Ishikawa (cell line): ENCODE data around the gene TENT5C.

Source experiments
- CEBPB ChIP-seq: IDR thresholded peaks from 2 replicates; pipeline ENCODE4 v1.6.1; 2012
- CREB1 ChIP-seq: IDR thresholded peaks from 2 replicates; pipeline ENCODE4 v1.6.1; 2012; ENCODE audit warnings: low read depth
- EGR1 ChIP-seq: IDR thresholded peaks from 2 replicates; pipeline ENCODE4 v1.6.1; 2012
- EP300 ChIP-seq: IDR thresholded peaks from 2 replicates; pipeline ENCODE4 v1.6.1; 2012; ENCODE audit warnings: borderline replicate concordance
- FOXM1 ChIP-seq: IDR thresholded peaks from 2 replicates; pipeline ENCODE4 v1.6.1; 2012; ENCODE audit warnings: low read depth, borderline replicate concordance
- NFIC ChIP-seq: IDR thresholded peaks from 2 replicates; pipeline ENCODE4 v1.6.1; 2012
- RAD21 ChIP-seq: IDR thresholded peaks from 2 replicates; pipeline ENCODE4 v1.6.1; 2012; ENCODE audit warnings: low read depth
- TAF1 ChIP-seq: IDR thresholded peaks from 2 replicates; pipeline ENCODE4 v1.6.1; 2012; ENCODE audit warnings: low read depth, mild to moderate bottlenecking
- TCF12 ChIP-seq: IDR thresholded peaks from 2 replicates; pipeline ENCODE4 v1.6.1; 2012; ENCODE audit warnings: low read depth
- TEAD4 ChIP-seq: IDR thresholded peaks from 2 replicates; pipeline ENCODE4 v1.6.1; 2012
- YY1 ChIP-seq: IDR thresholded peaks from 2 replicates; pipeline ENCODE4 v1.6.1; 2012; ENCODE audit warnings: low read depth
- ZBTB7A ChIP-seq: IDR thresholded peaks from 2 replicates; pipeline ENCODE4 v1.6.1; 2012; ENCODE audit warnings: low read depth
- TF ChIP-seq, protein P1 (sequence below): IDR thresholded peaks from 2 replicates; pipeline ENCODE4 v1.6.1; 2012
- TF ChIP-seq, protein P2 (sequence below): IDR thresholded peaks from 2 replicates; pipeline ENCODE4 v1.6.1; 2012
- TF ChIP-seq, protein P3 (sequence below): IDR thresholded peaks from 2 replicates; pipeline ENCODE4 v1.6.1; 2012; ENCODE audit warnings: low read depth, mild to moderate bottlenecking

TENT5C gene

DNA sequence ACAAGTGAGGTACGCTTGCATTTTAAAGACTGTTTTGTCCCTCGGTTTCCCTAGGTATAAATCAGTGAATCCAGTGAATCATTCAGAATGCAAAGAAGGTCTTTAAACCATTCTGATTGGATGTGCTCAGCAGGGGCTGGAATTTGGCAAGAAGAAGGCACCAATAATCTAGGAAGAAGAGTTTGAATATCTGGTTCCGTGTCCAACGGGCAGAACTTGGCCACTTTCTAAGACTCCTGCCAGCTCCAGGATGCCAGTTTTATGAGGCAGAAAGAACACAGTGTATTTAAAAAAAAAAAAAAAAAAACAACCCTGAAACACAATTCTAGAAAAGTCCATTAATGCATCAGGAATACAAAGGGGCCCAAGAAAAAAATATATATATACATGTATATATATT lies 3.0 kb upstream of the TENT5C start:
- TF ChIP-seq CEBPB (no peak), EGR1 (no peak), ZBTB7A (no peak), TEAD4 (no peak), YY1 (no peak)
- TF ChIP-seq, protein P1, sequence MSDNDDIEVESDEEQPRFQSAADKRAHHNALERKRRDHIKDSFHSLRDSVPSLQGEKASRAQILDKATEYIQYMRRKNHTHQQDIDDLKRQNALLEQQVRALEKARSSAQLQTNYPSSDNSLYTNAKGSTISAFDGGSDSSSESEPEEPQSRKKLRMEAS = no peak
- TF ChIP-seq, protein P2, sequence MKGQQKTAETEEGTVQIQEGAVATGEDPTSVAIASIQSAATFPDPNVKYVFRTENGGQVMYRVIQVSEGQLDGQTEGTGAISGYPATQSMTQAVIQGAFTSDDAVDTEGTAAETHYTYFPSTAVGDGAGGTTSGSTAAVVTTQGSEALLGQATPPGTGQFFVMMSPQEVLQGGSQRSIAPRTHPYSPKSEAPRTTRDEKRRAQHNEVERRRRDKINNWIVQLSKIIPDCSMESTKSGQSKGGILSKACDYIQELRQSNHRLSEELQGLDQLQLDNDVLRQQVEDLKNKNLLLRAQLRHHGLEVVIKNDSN = no peak

DNA sequence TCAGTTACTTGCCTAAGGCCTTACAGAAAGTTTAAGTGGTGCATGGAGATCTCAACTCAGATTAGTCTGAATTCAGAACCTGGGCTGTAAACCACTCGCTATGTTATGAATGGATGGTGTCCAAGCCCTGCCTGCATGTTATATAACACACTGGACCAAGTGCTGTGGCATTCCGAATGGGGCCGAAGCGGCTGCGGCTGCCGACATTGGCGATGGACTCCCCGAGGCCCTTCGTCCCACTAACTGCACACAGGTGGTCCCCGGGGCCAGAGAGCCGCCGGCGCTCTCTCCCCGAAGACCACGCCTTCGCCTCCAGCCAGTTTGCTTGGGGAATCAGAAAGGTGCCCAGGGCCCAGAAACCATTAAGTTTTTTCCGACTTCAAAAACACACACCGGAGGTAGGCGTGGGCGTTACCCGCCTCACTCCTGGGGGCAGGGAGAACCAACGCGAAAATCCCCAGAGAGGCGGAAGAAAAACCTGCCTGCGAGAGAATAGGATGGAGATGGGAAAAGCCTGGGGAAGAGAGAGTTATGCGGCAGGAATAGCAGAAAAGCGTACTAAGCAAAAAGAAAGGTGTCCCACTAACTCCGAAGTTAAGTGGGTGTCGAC lies 579 bp upstream of the TENT5C start:
- TF ChIP-seq ZBTB7A (no peak), EGR1 (peak; percentile 86), CREB1 (no peak)
- TF ChIP-seq, protein P1 = peak; percentile 54; the same call in 1 of the 2 replicates

DNA sequence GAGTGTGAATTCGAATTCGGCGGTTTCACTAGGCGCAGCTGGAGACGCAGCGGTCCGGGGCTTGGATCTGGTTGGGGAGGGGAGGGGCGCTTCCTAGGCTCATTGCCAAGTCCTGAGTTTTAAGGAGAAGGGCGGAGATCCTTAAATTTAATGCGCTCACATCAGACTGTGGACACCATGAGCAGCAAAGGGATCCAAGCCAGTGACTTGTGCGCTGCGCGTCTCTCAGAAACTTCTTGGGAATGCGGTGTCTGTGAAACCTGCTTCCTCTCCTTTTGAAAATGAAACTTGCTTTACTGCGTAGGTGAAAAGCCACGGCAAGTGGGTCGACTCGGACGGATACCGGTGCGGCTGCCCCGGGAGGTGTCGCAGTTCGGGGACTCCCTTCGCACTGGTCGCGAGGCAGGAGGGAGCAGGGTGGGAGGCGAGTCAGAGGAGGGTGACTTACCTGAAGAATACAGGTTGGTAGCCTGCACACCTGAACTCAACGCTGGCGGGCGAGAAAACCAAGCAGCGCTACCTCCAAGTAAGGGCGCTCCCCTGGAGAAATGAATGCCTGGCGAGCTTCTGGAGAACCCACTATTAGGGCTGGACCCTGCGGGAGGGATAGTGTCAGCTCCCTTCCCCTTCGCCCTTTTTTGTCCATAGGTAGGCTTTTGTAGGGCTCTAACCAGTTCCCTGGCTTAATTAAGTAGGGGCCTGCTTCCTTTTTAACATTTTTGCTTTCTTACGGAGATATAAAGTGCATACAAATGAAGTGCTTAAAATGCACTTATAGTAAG lies 992 bp downstream of the TENT5C start:
- TF ChIP-seq, protein P1 = no peak
- peak; percentile 43 for TF ChIP-seq NFIC

DNA sequence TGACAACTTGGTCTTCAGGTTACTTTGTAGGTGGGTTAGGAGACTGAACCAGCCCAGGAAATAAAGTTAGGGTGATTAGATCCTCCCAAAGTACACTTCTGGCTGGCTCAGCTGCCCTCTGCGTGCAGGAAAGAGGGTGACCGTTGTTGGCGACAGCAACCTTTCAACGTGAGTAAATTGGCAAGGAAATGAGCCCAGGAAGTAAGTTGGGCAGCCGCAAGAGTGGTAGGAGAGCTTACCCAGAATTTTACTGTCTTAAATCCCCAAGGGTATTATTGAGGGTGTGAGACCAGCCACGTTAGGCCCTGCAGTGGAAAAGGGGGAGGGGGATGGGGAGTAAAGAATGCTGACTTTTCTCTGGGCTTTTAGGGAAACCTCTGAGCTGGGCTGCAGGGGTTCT lies 1.6 kb downstream of the TENT5C start:
- TF ChIP-seq FOXM1 = no peak

DNA sequence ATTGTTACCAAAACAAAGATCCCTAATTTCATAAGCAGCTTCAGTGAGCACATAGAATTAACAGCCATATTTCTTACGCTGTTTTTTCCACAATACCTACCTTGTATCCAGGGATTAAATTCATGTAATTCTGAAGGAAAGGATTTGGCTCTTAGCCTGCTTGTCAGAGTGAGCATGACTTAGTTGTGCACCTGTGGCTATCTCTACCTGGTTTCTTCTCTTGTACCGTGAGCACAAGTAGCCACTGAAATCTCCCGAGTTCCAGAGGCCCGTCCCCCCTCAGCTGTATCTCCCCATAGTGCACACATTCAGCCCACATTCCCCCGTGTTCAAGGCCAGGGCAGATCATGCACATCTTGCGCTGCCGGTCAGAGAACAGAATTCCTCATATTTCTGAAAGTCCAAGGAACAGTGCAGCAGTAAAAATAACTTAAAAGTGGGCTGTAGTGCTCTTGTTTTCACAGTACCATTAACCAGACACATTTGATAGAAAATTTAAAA lies 2.3 kb downstream of the TENT5C start:
- no peak for TF ChIP-seq TAF1
- no peak for TF ChIP-seq NFIC
- no peak for TF ChIP-seq YY1
- TF ChIP-seq TEAD4 = no peak
- TF ChIP-seq EGR1 = no peak
- TF ChIP-seq TCF12 = no peak
- TF ChIP-seq, protein P1 = no peak
- TF ChIP-seq EP300 = no peak
- TF ChIP-seq, protein P2 = no peak
- TF ChIP-seq, protein P3, sequence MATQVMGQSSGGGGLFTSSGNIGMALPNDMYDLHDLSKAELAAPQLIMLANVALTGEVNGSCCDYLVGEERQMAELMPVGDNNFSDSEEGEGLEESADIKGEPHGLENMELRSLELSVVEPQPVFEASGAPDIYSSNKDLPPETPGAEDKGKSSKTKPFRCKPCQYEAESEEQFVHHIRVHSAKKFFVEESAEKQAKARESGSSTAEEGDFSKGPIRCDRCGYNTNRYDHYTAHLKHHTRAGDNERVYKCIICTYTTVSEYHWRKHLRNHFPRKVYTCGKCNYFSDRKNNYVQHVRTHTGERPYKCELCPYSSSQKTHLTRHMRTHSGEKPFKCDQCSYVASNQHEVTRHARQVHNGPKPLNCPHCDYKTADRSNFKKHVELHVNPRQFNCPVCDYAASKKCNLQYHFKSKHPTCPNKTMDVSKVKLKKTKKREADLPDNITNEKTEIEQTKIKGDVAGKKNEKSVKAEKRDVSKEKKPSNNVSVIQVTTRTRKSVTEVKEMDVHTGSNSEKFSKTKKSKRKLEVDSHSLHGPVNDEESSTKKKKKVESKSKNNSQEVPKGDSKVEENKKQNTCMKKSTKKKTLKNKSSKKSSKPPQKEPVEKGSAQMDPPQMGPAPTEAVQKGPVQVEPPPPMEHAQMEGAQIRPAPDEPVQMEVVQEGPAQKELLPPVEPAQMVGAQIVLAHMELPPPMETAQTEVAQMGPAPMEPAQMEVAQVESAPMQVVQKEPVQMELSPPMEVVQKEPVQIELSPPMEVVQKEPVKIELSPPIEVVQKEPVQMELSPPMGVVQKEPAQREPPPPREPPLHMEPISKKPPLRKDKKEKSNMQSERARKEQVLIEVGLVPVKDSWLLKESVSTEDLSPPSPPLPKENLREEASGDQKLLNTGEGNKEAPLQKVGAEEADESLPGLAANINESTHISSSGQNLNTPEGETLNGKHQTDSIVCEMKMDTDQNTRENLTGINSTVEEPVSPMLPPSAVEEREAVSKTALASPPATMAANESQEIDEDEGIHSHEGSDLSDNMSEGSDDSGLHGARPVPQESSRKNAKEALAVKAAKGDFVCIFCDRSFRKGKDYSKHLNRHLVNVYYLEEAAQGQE = no peak

DNA sequence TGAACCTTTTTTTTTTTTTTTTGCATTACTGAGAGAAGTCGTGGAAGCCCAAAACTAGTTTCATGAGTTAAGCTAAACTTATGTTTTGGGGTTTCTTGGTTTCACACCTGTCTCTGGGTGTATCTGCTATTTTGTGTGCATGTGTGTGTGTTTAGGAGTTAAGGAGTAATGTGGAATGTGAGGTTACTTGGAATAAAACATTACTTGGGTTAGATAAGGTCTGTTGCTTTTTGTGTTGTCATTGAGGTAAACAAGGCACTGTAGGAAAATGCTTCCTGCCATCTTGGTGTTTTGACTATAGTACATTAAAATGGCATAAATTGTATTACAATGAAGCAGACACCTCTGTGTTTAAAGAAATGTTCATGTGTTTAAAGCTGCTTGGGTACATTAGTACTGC lies 2.9 kb downstream of the TENT5C start:
- TF ChIP-seq CREB1 (no peak), FOXM1 (no peak)

DNA sequence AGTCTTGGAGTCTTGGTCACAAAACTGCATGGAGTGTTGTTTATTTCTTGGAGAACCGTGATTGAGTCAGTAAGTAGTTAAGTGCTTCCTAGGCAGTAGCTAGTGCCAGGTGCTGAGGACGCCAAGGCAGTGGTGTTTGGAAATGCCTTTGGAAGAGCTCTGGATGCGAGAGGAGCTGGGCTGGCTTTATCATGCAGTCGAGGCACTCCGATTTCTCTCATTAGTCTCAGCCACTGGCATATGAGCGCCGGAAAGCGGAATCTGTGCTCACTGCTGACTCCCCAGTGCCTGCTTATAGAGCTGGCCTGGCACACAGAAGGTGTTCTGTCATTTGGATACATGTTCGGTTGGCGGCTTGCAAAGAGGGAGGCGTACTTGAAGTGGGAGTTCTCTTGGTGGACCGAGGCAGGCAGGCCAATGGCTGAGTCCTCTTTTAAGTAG lies 3.6 kb downstream of the TENT5C start:
- no peak for TF ChIP-seq CEBPB
- no peak for TF ChIP-seq YY1
- no peak for TF ChIP-seq FOXM1
- TF ChIP-seq, protein P1 = no peak
- no peak for TF ChIP-seq CREB1
- TF ChIP-seq, protein P3 = no peak
- TF ChIP-seq ZBTB7A = no peak
- TF ChIP-seq EP300 = no peak
- TF ChIP-seq TAF1 = no peak
- TF ChIP-seq TEAD4 = no peak
- no peak for TF ChIP-seq TCF12
- TF ChIP-seq NFIC = no peak
- no peak for TF ChIP-seq RAD21
- TF ChIP-seq, protein P2 = no peak
- no peak for TF ChIP-seq EGR1
